GM10266 (cell line): ENCODE data around the gene APCDD1L.

Source experiments
- DNase-seq: peaks from one replicate; pipeline ENCODE4 v3.0.0; 2012; ENCODE audit errors: extremely low spot score
- TF ChIP-seq, protein P1 (sequence below): IDR thresholded peaks from 2 replicates; pipeline ENCODE4 v1.5.1; 2012; ENCODE audit warnings: mild to moderate bottlenecking, low read depth; ENCODE audit not compliant: control insufficient read depth, insufficient read depth; ENCODE audit errors: missing control alignments

APCDD1L gene

DNA sequence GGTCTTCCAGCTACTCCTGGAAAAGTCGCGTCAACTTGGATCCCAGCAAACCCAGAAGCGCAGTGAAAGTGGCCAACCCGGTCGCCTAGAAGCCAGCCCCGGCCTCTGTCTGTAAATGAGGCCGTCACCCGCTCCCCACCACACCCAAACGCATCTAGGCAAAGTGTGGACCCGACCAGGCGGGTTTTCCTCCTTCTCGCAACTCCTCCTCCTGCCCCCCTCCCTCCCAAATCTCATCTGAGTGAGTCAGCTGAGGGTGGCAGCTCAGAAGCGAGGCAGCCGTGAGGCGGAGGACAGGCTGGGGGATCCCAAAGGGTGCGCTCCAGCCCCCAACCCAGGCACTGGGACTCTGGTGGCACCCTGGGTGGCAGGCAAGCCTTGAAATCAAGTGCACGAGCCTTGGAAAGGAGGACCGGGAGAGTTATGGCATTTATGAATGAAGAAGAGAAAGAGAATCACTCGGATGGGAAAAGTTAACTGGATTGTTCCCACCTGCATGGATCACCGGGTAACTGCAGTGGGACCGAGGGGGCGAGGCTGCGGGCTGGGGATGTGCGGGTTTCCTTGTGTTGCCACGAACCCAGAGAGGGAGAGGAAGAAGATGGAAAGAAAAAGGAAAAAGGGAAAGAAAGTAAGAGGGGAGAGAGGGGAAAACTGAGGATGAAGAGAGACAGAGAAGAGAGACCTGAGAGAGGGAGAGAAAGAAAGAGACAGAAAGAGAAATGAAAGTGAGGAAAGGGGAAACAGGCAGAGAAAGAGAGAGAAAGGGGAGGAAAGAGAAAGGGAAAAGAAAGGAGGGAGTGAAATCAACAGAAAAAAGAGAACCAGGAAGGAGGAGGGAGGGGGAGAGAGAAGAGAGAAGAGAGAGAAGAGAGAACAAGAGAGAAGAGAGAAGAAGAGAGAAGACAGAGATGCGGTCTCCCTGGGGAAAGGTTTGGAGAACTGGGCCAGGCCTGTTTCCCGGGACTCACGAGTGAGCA lies at the start of gene APCDD1L:
Gene APCDD1L, minus strand, starts transcription at position 167 of the 980 bp plus-strand sequence. CDS start 692 bp downstream, outside the sequence.
- TF ChIP-seq, protein P1, sequence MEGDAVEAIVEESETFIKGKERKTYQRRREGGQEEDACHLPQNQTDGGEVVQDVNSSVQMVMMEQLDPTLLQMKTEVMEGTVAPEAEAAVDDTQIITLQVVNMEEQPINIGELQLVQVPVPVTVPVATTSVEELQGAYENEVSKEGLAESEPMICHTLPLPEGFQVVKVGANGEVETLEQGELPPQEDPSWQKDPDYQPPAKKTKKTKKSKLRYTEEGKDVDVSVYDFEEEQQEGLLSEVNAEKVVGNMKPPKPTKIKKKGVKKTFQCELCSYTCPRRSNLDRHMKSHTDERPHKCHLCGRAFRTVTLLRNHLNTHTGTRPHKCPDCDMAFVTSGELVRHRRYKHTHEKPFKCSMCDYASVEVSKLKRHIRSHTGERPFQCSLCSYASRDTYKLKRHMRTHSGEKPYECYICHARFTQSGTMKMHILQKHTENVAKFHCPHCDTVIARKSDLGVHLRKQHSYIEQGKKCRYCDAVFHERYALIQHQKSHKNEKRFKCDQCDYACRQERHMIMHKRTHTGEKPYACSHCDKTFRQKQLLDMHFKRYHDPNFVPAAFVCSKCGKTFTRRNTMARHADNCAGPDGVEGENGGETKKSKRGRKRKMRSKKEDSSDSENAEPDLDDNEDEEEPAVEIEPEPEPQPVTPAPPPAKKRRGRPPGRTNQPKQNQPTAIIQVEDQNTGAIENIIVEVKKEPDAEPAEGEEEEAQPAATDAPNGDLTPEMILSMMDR = no peak
- DNase-seq = no peak

DNA sequence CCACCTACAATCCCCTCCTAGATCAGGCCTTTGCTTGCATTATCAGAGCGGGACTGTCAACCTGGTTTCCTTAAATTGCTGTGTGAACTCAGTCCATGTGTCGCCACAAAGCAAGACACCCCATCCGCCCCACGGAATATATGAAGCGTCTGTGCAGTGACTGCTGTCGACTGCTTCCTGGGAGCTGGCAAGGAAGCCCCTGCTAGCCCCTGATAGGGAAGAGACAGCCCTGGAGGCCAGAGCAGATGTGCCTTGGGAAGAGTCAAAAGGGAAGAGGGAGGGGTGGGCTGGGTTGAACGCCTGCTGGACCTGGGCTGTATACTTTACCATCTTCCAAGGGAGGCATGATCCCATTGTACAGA lies 44.1 kb upstream of the APCDD1L start:
- TF ChIP-seq, protein P1 = no peak
- DNase-seq = no peak

DNA sequence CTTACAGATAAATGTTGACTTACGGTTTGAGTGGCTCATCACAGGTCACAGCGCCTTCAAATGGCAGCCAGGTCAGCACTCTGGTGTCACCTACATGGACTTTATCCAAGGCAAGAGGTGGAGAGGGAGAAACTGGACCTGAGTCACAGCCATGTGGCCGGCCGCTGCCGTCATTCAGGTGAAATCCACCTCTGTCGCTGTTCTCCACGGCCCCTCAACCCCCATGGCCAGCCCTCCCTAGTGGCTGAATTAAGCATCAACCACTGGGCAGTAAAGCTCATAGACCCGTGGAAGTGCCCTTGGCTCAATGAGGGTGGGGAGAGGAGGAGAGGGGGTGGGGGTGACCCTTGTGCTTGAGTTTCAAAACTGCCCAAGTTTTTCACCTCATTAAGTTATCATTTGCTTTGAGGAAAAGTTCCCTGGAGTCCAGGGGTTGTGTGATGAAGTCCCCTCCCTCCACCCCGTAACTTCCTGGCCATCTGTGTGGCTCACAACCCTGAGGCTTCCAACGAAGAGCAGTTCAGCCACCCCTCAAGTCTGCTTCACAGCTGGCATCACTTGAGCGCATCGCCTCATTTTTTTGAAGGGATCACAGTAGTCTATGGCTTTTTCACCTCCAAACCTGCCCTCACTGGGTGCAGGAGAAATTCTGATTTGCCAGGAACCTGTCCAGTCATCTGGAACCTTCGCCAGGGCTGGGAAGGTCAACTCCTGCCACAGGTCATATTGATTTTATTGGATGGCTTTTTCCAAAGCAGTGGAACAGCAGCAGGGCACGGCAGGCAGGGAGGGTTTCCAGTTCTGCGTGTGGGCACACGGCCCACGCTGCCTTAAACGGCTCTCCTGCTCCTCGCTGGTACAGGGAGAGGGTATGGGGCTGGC lies 43.5 kb upstream of the APCDD1L start:
- DNase-seq = no peak
- TF ChIP-seq, protein P1 = no peak

DNA sequence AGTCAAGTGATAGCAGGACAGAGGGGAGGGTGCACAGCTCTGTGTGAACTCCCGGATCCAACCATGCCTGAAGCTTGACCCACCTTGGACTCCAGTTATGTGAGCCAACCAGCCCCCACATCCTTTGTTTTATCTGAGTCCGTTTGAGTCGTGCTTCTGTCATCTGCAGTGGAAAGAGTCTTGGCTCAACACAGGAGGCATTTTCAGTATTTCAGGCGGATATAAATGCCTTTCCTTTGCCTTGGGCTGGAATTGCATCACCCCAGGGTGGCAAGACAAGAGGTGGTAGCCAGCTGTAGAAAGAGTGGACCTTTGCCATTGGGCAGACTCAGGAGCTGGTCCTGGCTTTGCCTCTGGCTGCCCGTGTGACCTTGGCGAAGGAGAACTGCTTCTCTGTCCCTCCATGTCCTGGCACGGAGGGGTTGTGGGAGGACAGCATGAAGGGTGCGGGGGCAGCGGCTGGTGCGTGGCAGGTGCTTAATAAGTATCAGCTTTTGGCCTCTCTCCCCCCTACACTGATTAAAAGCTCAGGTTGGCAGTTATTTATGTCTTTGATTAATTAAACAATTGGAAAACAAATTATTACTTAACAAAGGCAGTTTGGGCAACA lies 42.6 kb upstream of the APCDD1L start:
- no peak for DNase-seq
- TF ChIP-seq, protein P1 = no peak

DNA sequence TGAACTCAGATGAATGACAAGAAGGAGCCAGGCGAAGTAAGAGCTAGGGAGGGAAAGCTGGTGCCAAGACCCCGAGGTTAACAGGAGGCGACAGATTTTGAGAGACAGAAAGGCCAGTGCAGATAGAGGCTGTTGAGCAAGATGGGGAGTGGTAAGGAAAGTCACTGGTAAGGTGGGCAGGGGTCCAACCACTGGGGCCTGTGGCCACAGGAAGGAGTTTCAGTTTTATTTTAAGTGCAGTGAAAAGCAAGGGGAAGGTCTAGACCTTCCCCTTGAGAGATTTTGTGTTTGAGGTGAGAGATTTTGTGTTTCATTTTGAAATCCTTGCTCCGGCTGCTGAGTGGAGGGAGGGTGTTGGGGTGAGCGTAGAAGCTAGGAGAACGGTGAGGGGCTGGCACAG lies 41.8 kb upstream of the APCDD1L start:
- no peak for DNase-seq
- TF ChIP-seq, protein P1 = no peak

DNA sequence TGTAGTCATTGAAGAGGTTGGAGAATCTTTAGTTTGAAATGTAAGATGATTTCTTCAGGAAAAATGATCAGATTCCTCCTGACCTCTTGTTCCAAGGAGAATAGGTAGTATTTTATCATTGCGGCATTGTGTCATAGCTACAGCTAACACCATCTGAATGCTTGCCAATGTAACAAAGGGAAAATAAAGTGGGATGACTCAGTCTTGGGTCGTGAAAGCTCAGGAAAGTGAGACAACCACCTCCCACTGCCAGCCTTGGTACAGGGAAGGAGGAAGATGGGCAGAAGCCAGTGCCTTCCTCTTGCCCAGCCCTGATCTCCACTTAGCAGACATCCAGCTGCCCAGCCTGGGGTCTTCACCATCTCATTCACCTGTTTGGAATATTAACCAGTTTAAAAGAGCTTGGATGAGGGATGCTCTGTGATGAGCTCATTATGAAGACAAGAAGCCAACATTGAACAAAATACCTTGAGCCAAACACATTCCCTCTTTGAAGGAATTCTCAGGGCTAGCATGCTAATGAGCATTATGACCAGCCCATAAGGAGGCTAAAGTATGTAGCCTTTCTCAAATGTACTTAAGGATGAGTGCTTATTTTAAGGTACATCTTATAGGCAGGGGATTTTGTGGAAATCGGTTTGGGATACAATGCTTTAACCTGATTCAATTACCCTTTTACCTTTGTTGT lies 40.0 kb upstream of the APCDD1L start:
- TF ChIP-seq, protein P1 = no peak
- DNase-seq = no peak
